Germinal center (tissue), 1 donor: ENCODE results near the gene CSRP1.

Source experiments
- DNase-seq: peaks from one replicate; pipeline ENCODE4 v3.0.0; 2012; ENCODE audit warnings: mixed read lengths, low spot score

CSRP1 gene

GRCh38 chr1:201454608-201455007, 52.3 kb downstream of the CSRP1 start:
- no peak for DNase-seq

GRCh38 chr1:201452866-201453265, 54.1 kb downstream of the CSRP1 start:
- no peak for DNase-seq

- no peak for DNase-seq
Measured at GRCh38 chr1:201450721-201451291, 56.1 kb downstream of the CSRP1 start.

GRCh38 chr1:201448990-201449389, 57.9 kb downstream of the CSRP1 start:
- no peak for DNase-seq

- peak; percentile 81 for DNase-seq
Measured at GRCh38 chr1:201447903-201448871, 58.7 kb downstream of the CSRP1 start.

GRCh38 chr1:201445310-201445709, 61.6 kb downstream of the CSRP1 start:
- no peak for DNase-seq

- DNase-seq, result no peak
Measured at GRCh38 chr1:201444792-201445191, 62.1 kb downstream of the CSRP1 start.

GRCh38 chr1:201443747-201444146, 63.2 kb downstream of the CSRP1 start:
- no peak for DNase-seq

- no peak for DNase-seq
Measured at GRCh38 chr1:201436969-201437368, 70.0 kb downstream of the CSRP1 start.

- no peak for DNase-seq
Measured at GRCh38 chr1:201436393-201436792, 70.5 kb downstream of the CSRP1 start.

GRCh38 chr1:201434266-201434665, 72.7 kb downstream of the CSRP1 start:
- no peak for DNase-seq

- DNase-seq, result no peak
Measured at GRCh38 chr1:201433609-201434008, 73.3 kb downstream of the CSRP1 start.
